Trophoblast cell (in vitro differentiated cells and primary cell): ENCODE data around the gene STK16.

Experiments
- DNase-seq, 2 donors: peaks; one replicate each; pipeline ENCODE4 v3.0.0-alpha.2; 2016
- H2AFZ ChIP-seq: 2 replicates; pipeline ENCODE4 v1.6.1; 2013; ENCODE audit warnings: low read length, moderate library complexity, mild to moderate bottlenecking; ENCODE audit not compliant: insufficient read depth, poor library complexity
- H2AK5ac ChIP-seq: 2 replicates; pipeline ENCODE4 v1.6.1; 2013; ENCODE audit warnings: mild to moderate bottlenecking, low read length
- H2BK120ac ChIP-seq: 2 replicates; pipeline ENCODE4 v1.6.1; 2013; ENCODE audit warnings: low read length, mild to moderate bottlenecking, moderate library complexity; ENCODE audit not compliant: insufficient read depth, poor library complexity
- H2BK12ac ChIP-seq: 2 replicates; pipeline ENCODE4 v1.6.1; 2013; ENCODE audit warnings: mild to moderate bottlenecking, low read length, moderate library complexity
- H2BK5ac ChIP-seq: 2 replicates; pipeline ENCODE4 v1.6.1; 2013; ENCODE audit warnings: low read length, low read depth, moderate library complexity, mild to moderate bottlenecking; ENCODE audit not compliant: poor library complexity
- H3K14ac ChIP-seq: 2 replicates; pipeline ENCODE4 v1.6.1; 2013; ENCODE audit warnings: mild to moderate bottlenecking, low read length
- H3K18ac ChIP-seq: 2 replicates; pipeline ENCODE4 v1.6.1; 2013; ENCODE audit warnings: mild to moderate bottlenecking, low read length
- H3K23ac ChIP-seq: 2 replicates; pipeline ENCODE4 v1.6.1; 2013; ENCODE audit warnings: low read length
- H3K27ac ChIP-seq: 2 replicates; pipeline ENCODE4 v1.5.1; 2013; ENCODE audit warnings: low read depth, mild to moderate bottlenecking, inconsistent platforms, low read length, moderate library complexity
- H3K27me3 ChIP-seq: 2 replicates; pipeline ENCODE4 v1.6.1; 2013; ENCODE audit warnings: inconsistent platforms, mild to moderate bottlenecking, low read length, moderate library complexity; ENCODE audit not compliant: insufficient read depth
- H3K36me3 ChIP-seq, 2 experiments: 1 replicate in 1 of 2; 2 replicates in 1 of 2; pipeline ENCODE4 v1.6.1; 2013; ENCODE audit warnings: low read length in 2 of 2, mild to moderate bottlenecking in 2 of 2, moderate library complexity in 1 of 2; ENCODE audit not compliant: insufficient read depth in 2 of 2, control insufficient read depth in 1 of 2
- H3K4ac ChIP-seq: 2 replicates; pipeline ENCODE4 v1.6.1; 2013; ENCODE audit warnings: low read depth, mild to moderate bottlenecking, low read length, moderate library complexity
- H3K4me1 ChIP-seq, 2 experiments: 1 replicate in 1 of 2; 2 replicates in 1 of 2; pipeline ENCODE4 v1.6.1; 2013; ENCODE audit warnings: low read length in 2 of 2, mild to moderate bottlenecking in 2 of 2, moderate library complexity in 1 of 2; ENCODE audit not compliant: insufficient read depth in 2 of 2, control insufficient read depth in 1 of 2
- H3K4me2 ChIP-seq: 2 replicates; pipeline ENCODE4 v1.6.1; 2013; ENCODE audit warnings: inconsistent platforms, mild to moderate bottlenecking, low read length, moderate library complexity
- H3K4me3 ChIP-seq: 2 replicates; pipeline ENCODE4 v1.5.1; 2013; ENCODE audit warnings: mild to moderate bottlenecking, low read depth, low read length, inconsistent platforms
- H3K79me1 ChIP-seq: one replicate; pipeline ENCODE4 v1.6.1; 2013; ENCODE audit warnings: low read length
- H3K79me2 ChIP-seq: 2 replicates; pipeline ENCODE4 v1.6.1; 2013; ENCODE audit warnings: low read length, mild to moderate bottlenecking; ENCODE audit not compliant: control insufficient read depth, insufficient read depth, poor library complexity
- H3K9ac ChIP-seq: 2 replicates; pipeline ENCODE4 v1.6.1; 2013; ENCODE audit warnings: mild to moderate bottlenecking, low read length
- H3K9me3 ChIP-seq: 2 replicates; pipeline ENCODE4 v1.6.1; 2013; ENCODE audit warnings: low read depth, mild to moderate bottlenecking, control low read depth, inconsistent platforms, low read length; ENCODE audit not compliant: insufficient read depth
- H4K12ac ChIP-seq: 2 replicates; pipeline ENCODE4 v1.6.1; 2013; ENCODE audit warnings: low read depth, mild to moderate bottlenecking, low read length, moderate library complexity
- H4K8ac ChIP-seq: 2 replicates; pipeline ENCODE4 v1.6.1; 2013; ENCODE audit warnings: low read depth, mild to moderate bottlenecking, low read length, moderate library complexity
- H4K91ac ChIP-seq: one replicate; pipeline ENCODE4 v1.6.1; 2013; ENCODE audit warnings: low read depth, mild to moderate bottlenecking, low read length, moderate library complexity
- WGBS: extraction: QIAGEN DNeasy Blood & Tissue Kit; methylation state at CpG from one replicate; pipeline ENCODE4 v1.1.7; 2013; ENCODE audit warnings: missing lambda C conversion rate; ENCODE audit not compliant: insufficient read length, insufficient coverage; ENCODE audit errors: extremely low coverage; 5-methylcytosine and 5-hydroxymethylcytosine counted together

STK16 gene

GRCh38 chr2:219228041-219228910 is 17.0 kb upstream of the STK16 start:
- peaks cover 9% of the 10 kb centered on the region for H3K79me1 ChIP-seq
- H4K12ac ChIP-seq: peak overlapping the region; percentile 90
- DNase-seq: no peak
- peak overlapping the region; percentile 88 for H4K91ac ChIP-seq
- no peaks in the 10 kb centered on the region for H3K9me3 ChIP-seq
- peak overlapping the region; percentile 90 for H3K18ac ChIP-seq
- peak overlapping the region; percentile 19 for H2AFZ ChIP-seq
- peaks cover 5 to 12% of the 10 kb centered on the region in 2 experiments for H3K4me1 ChIP-seq
- H3K14ac ChIP-seq: peak overlapping the region; percentile 88
- no peak overlapping the region for H3K23ac ChIP-seq
- no peak overlapping the region for H2BK5ac ChIP-seq
- peak overlapping the region; percentile 79 for H2BK120ac ChIP-seq
- peak overlapping the region; percentile 82 for H3K4me2 ChIP-seq
- no CpG with 5 or more reads among the region's 7 CpGs for WGBS
- no peak overlapping the region for H2BK12ac ChIP-seq
- H3K79me2 ChIP-seq: peaks cover 11% of the 10 kb centered on the region
- H3K4me3 ChIP-seq: peak overlapping the region; percentile 83
- H3K9ac ChIP-seq: no peak overlapping the region
- peak overlapping the region; percentile 94 for H4K8ac ChIP-seq
- H3K36me3 ChIP-seq: peaks cover 38 to 42% of the 10 kb centered on the region in 2 experiments
- H2AK5ac ChIP-seq: peak overlapping the region; percentile 65
- H3K27me3 ChIP-seq: no peaks in the 10 kb centered on the region
- peak overlapping the region; percentile 95 for H3K4ac ChIP-seq
- H3K27ac ChIP-seq: no peak overlapping the region

GRCh38 chr2:219228911-219229304 is 16.4 kb upstream of the STK16 start:
- Histone ChIP-seq H3K9ac (peak overlapping the region; percentile 89), H4K91ac (peak overlapping the region; percentile 88), H3K9me3 (peaks cover 2% of the 10 kb centered on the region), H2AK5ac (peak overlapping the region; percentile 65), H3K27me3 (no peaks in the 10 kb centered on the region), H3K79me1 (peaks cover 9% of the 10 kb centered on the region), H4K12ac (peak overlapping the region; percentile 90), H2AFZ (peak overlapping the region; percentile 19), H3K18ac (peak overlapping the region; percentile 90), H3K36me3 (peaks cover 36 to 42% of the 10 kb centered on the region in 2 experiments), H3K79me2 (peaks cover 11% of the 10 kb centered on the region), H2BK12ac (peak overlapping the region; percentile 59), H3K4me1 (peaks cover 5 to 12% of the 10 kb centered on the region in 2 experiments), H2BK120ac (peak overlapping the region; percentile 79), H3K4me2 (peak overlapping the region; percentile 82), H3K14ac (peak overlapping the region; percentile 88), H2BK5ac (peak overlapping the region; percentile 79), H3K4me3 (peak overlapping the region; percentile 83), H3K23ac (no peak overlapping the region), H4K8ac (peak overlapping the region; percentile 94), H3K27ac (peak overlapping the region; percentile 90), H3K4ac (peak overlapping the region; percentile 95)
- WGBS: no CpG with 5 or more reads among the region's 19 CpGs
- DNase-seq: no peak

- Histone ChIP-seq H2BK5ac (peak within 1 kb of the TSS; percentile 79), H2BK120ac (peak within 1 kb of the TSS; percentile 79), H3K27me3 (no peaks in the 10 kb centered on the region), H3K23ac (no peak within 1 kb of the TSS), H4K8ac (peak within 1 kb of the TSS; percentile 94), H3K4me2 (peak within 1 kb of the TSS; percentile 82), H3K4me3 (peak within 1 kb of the TSS; percentile 83), H3K79me1 (peaks cover 9% of the 10 kb centered on the region), H4K12ac (peak within 1 kb of the TSS; percentile 90), H3K79me2 (peaks cover 11% of the 10 kb centered on the region), H2AFZ (peak within 1 kb of the TSS; percentile 19), H4K91ac (peak within 1 kb of the TSS; percentile 88), H3K9me3 (peaks cover 2% of the 10 kb centered on the region), H3K9ac (peak within 1 kb of the TSS; percentile 89), H2AK5ac (peak within 1 kb of the TSS; percentile 65), H3K27ac (peak within 1 kb of the TSS; percentile 90), H3K14ac (peak within 1 kb of the TSS; percentile 88), H2BK12ac (peak within 1 kb of the TSS; percentile 59), H3K4ac (peak within 1 kb of the TSS; percentile 95), H3K36me3 (peaks cover 31 to 42% of the 10 kb centered on the region in 2 experiments), H3K18ac (peak within 1 kb of the TSS; percentile 90), H3K4me1 (peaks cover 5 to 12% of the 10 kb centered on the region in 2 experiments)
- DNase-seq: peak; percentile 100
- WGBS: no CpG with 5 or more reads among the region's 80 CpGs
These were observed 15.8 kb upstream of the STK16 start, which contains the start of the genes ANKZF1 and ATG9A for GRCh38 chr2:219229305-219230058. Gene ANKZF1 (plus strand): TSS chr2:219229806. CDS start chr2:219230258, 452 bp downstream. Gene ATG9A (minus strand): TSS chr2:219229636. CDS start chr2:219228024, 1,612 bp downstream.

- WGBS: no CpG with 5 or more reads among the region's 24 CpGs
- H4K8ac ChIP-seq: peak overlapping the region; percentile 59
- H3K4ac ChIP-seq: peak overlapping the region; percentile 7
- peak overlapping the region; percentile 54 for H3K18ac ChIP-seq
- H3K14ac ChIP-seq: peak overlapping the region; percentile 77
- H3K27ac ChIP-seq: peak overlapping the region; percentile 77
- H3K9ac ChIP-seq: peak overlapping the region; percentile 86
- peak overlapping the region; percentile 77 for H3K4me3 ChIP-seq
- DNase-seq: peak; percentile 51 to 73
- peaks cover 2% of the 10 kb centered on the region for H3K9me3 ChIP-seq
- H4K12ac ChIP-seq: peak overlapping the region; percentile 9
- peaks cover 9% of the 10 kb centered on the region for H3K79me1 ChIP-seq
- H4K91ac ChIP-seq: peak overlapping the region; percentile 8
- H3K4me2 ChIP-seq: peak overlapping the region; percentile 82
- peak overlapping the region; percentile 4 for H2AFZ ChIP-seq
- peak overlapping the region; percentile 41 for H2BK5ac ChIP-seq
- H2BK120ac ChIP-seq: peak overlapping the region; percentile 17
- no peak overlapping the region for H3K23ac ChIP-seq
- peaks cover 5 to 12% of the 10 kb centered on the region in 2 experiments for H3K4me1 ChIP-seq
- peaks cover 29 to 42% of the 10 kb centered on the region in 2 experiments for H3K36me3 ChIP-seq
- peak overlapping the region; percentile 14 for H2BK12ac ChIP-seq
- H2AK5ac ChIP-seq: peak overlapping the region; percentile 50
- H3K27me3 ChIP-seq: no peaks in the 10 kb centered on the region
- H3K79me2 ChIP-seq: peaks cover 11% of the 10 kb centered on the region
These were observed 15.2 kb upstream of the STK16 start for GRCh38 chr2:219230059-219230540.
